ENCODE data around the gene AGAP1.

DNA sequence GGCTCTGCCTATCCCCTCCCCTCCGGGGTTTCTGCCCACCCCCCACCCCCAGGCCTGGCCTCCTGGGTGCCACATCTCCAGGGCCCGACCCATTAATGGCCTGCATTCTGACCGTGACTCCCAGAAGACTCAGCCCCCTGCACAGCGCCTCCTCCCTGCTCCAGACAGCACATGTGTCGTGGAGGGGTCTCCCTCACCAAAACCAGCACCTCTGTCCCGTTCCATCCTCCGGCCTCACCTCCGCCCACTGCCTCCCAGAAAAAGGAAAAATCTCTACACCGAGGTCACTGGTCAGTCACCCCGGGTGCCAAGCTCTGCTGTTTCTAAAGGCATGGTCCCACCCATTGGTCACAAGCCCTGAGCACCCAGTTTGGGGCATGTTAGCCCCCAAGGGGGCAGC, 609.1 kb downstream of the AGAP1 start:
- TF ChIP-seq, protein P1, sequence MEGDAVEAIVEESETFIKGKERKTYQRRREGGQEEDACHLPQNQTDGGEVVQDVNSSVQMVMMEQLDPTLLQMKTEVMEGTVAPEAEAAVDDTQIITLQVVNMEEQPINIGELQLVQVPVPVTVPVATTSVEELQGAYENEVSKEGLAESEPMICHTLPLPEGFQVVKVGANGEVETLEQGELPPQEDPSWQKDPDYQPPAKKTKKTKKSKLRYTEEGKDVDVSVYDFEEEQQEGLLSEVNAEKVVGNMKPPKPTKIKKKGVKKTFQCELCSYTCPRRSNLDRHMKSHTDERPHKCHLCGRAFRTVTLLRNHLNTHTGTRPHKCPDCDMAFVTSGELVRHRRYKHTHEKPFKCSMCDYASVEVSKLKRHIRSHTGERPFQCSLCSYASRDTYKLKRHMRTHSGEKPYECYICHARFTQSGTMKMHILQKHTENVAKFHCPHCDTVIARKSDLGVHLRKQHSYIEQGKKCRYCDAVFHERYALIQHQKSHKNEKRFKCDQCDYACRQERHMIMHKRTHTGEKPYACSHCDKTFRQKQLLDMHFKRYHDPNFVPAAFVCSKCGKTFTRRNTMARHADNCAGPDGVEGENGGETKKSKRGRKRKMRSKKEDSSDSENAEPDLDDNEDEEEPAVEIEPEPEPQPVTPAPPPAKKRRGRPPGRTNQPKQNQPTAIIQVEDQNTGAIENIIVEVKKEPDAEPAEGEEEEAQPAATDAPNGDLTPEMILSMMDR (IDR thresholded peaks at IDR 0.05), result no peak
- no peak for TF ChIP-seq POLR2A (IDR thresholded peaks at IDR 0.05)
